D721Med (cell line): Measurements from ENCODE around the gene C19orf85.
"Not testable (repeated sequence)": the region's sequence is repeated elsewhere in the genome, so short reads cannot be mapped to it uniquely, and the experiment has no call there.

Experiments
- DNase-seq: peaks from one replicate; pipeline ENCODE4 v3.0.0; 2011; ENCODE audit warnings: low spot score; ENCODE audit not compliant: insufficient read length
- FAIRE-seq: peaks from 2 replicates; lab custom pipeline; 2011; peaks lifted over from hg19 to GRCh38; lab: Jason Lieb, UNC
- TF ChIP-seq, protein P1 (sequence below): IDR thresholded peaks from 2 replicates; pipeline ENCODE4 v1.5.1; 2012; ENCODE audit warnings: mild to moderate bottlenecking, control low read depth; ENCODE audit not compliant: insufficient read depth; ENCODE audit errors: missing control alignments

Gene C19orf85

DNA sequence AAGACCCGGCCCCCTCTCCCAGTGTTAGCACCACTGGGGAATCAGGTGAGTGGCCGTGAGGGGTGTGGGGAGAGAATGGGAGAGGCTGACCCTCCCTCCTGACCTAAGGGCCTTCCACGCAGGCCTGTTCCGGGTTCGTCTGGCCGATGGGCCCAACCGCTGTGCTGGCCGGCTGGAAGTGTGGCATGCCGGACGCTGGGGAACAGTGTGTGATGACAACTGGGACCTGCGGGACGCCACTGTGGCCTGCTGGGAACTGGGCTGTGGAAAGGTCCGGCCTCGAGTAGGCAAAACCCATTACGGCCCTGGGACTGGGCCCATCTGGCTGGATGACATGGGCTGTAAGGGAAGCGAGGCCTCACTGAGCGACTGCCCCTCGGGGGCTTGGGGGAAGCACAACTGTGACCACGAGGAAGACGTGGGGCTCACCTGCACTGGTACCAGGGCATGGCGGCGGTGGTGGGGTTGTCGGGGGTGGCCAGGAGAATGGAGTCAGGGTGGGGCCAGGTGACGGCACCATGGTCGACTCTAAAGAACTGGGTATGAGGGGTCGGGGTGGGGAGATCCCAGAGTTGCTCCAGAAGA lies 35.9 kb upstream of the C19orf85 start:
- no peak for FAIRE-seq
- no peak for DNase-seq
- TF ChIP-seq, protein P1, sequence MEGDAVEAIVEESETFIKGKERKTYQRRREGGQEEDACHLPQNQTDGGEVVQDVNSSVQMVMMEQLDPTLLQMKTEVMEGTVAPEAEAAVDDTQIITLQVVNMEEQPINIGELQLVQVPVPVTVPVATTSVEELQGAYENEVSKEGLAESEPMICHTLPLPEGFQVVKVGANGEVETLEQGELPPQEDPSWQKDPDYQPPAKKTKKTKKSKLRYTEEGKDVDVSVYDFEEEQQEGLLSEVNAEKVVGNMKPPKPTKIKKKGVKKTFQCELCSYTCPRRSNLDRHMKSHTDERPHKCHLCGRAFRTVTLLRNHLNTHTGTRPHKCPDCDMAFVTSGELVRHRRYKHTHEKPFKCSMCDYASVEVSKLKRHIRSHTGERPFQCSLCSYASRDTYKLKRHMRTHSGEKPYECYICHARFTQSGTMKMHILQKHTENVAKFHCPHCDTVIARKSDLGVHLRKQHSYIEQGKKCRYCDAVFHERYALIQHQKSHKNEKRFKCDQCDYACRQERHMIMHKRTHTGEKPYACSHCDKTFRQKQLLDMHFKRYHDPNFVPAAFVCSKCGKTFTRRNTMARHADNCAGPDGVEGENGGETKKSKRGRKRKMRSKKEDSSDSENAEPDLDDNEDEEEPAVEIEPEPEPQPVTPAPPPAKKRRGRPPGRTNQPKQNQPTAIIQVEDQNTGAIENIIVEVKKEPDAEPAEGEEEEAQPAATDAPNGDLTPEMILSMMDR: no peak

DNA sequence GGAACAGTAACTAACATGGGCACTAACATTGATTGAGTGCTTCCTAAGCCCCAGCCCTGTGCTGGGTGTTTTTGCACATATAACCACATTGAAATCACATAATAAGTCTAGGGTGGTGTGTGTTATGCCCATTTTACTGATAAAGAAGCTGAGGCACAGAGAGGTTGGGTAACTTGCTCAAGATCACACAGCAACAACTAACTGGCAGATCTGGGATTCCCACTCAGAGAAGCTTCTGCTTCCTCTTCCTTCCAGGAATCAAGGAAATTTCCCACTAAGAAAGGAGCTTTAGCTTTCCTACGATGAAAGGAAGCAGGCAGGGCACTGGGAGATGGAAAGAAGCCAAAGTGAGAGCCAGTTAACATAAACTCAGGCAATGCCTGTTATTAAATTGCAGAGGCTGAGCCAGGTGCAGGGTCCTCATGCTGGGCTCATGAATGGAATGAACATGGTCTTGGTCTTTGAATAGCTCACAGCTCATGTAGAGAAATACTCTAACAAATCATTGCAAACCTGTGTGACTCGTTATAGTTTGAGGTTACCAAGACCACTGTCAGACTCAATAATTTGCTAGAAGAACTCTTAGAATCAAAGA lies 33.8 kb upstream of the C19orf85 start:
- no peak for FAIRE-seq
- TF ChIP-seq, protein P1: no peak
- DNase-seq: no peak

DNA sequence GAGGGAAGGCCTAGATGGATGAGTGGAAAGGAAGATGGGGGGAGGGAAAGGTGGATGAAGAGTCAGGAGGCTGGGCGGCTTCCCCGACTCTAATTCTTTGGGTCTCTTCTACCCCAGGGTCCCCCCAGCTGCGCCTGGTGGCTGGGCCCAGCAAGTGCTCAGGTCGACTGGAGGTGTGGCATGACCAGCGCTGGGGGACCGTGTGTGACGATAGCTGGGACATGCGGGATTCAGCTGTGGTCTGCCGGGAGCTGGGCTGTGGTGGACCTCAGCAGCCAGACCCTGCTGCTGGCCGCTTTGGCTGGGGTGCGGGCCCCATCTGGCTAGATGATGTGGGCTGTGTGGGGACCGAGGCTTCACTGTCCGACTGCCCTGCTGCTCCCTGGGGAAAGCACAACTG lies 33.2 kb upstream of the C19orf85 start:
- TF ChIP-seq, protein P1: no peak
- DNase-seq (no peak), FAIRE-seq (no peak)

DNA sequence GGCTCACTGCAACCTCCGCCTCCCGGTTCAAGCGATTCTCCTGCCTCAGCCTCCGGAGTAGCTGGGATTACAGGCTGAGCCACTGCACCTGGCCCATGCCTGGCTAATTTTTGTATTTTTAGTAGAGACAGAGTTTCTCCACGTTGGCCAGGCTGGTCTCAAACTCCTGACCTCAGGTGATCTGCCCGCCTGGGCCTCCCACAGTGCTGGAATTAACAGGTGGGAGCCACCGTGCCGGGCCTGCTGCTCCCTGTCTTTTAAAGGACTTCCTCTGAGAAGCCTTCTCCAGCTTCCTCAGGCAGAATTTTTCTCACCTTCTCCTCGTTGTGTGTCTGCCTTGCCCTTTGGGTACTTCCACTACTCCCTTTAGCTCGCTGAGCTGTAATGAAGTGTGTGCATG lies 32.3 kb upstream of the C19orf85 start:
- DNase-seq, FAIRE-seq: not testable (repeated sequence)

DNA sequence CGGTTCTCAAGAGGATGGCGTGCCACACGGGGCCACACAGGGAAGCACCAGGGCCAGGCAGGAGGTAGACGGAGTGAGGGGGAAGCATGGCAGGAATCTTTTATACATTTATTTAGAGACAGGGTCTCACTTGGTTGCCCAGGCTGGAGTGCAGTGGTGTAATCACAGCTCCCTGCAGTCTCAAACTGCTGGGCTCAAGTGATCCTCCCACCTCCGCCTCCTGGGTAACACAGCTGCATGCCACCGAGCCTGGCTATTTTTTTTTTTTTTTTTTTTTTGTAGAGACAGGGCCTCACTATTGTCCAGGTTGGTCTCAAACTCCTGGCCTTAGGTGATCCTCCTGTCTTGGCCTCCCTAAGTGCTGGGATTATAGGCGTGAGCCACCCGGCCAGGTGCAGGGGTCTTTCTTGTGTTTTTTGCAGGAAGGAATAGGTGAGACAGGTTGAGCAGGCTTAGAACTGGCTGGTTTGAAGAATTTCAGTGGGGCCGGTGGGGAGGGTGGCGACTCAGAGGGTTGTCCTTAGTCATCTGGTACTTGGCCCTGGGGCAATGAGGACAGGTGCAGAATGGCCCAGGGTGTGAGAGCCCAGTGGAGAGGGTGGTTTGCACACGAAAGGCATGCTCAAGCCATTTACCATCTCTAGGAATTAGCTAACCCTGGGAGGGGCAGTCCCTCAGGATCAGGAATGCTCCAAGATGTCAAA lies 31.2 kb upstream of the C19orf85 start:
- TF ChIP-seq, protein P1: no peak
- no peak for DNase-seq
- FAIRE-seq: no peak

DNA sequence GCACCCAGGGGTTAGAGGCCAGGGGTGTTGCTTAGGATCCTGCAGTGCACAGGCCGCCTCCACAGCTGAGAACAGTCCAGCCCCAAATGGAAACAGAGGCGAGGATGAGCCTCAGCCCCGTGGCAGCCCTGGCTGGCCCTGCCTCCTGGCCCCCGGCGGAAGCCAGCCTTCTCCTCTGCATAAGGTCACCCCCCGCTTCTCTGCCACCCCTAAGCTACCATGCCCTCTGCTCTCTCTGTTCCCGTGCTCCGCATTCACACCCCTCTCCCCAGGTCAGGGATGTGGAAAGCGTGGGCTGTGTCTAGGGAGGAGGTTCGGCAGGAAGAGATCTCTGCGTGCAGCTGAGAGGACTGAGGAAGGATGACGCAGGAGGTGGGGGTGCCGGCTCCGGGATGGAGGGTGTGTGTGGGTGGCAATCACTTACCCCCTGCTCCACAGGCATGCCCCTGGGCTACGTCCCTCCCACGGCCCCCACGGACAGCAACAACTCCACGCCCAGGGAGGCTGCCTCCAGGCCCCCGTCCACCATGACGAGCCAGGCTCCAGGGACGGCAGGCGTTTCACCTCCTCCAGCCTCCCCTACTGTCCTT lies 29.7 kb upstream of the C19orf85 start:
- FAIRE-seq (no peak), DNase-seq (no peak)
- TF ChIP-seq, protein P1: no peak

DNA sequence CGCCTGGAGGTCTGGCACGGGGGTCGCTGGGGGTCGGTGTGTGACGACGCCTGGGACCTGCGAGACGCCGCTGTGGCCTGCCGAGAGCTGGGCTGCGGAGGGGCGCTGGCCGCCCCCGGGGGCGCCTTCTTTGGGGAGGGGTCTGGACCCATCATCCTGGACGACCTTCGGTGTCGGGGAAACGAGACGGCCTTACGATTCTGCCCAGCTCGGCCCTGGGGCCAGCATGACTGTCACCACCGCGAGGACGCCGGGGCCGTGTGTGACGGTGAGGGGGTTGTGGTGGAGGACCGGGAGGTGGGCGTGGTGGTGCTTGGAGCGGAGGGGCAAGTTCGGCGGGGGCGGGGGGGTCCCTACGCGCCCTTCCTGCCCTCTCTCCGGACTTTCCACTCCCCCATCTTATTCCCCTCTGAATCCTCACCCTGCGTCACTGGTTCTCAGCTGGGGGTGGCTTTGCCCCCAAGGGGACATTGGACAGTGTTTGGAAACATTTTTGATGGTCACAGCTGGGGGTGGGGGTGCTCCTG lies 29.2 kb upstream of the C19orf85 start:
- DNase-seq (no peak), FAIRE-seq (no peak)

More for the DNA sequence above, 29.2 kb upstream of the C19orf85 start:
- TF ChIP-seq, protein P1: no peak
